ENCODE results near the gene INPP5A.

DNA sequence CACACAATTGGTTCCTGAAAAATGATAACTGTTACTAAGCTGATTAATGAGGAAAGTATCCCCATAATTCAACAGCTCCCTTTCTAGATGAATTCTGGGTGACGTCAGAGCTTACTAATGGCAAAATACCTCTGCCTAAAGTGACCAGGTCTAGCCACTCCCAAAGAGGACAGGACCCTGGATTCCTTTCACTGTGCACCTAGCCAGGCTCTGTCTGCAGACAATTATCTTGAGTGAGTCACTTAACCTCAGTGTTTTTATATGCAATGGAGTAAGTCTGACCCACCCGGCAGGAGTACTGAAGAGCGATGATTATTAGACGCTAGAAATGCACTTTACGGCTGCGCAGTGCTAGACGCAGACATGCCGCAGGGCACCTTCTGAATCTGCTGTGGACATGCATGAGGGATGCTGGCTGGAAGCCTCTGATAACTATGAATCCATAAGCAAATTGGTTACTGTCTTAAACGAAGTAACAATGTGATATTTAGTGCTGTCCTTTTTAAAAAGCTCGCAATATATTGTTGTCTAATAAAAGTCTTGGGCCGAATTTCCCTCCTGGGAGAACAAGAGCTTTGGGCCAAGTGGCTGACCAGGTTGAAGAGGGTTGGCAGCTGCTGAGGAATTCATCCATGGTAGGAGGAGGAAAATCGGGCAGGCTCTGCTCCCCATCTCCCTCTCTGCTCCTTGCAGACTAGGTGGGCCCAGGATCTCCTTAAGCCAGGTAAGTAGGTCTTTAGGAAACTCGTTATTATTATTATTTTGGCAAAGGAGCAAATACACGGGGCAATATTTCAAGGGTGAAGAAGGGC, 4.6 kb upstream of the INPP5A start:
- no peak for TF ChIP-seq CTCF (conservative IDR thresholded peaks at IDR 0.05)
- TF ChIP-seq ZFX (IDR thresholded peaks at IDR 0.05): no peak
